GM21786 (cell line): Measurements from ENCODE around the gene JMJD1C.

Experiments used
- ATAC-seq: cut with Tn5 transposase; IDR thresholded peaks from one replicate; pipeline ENCODE4 v1.9.1; 2021; ENCODE audit not compliant: unreplicated experiment

Gene JMJD1C

GRCh38 chr10:63438506-63439498 lies 27.0 kb downstream of the JMJD1C start:
- ATAC-seq, result no peak

- no peak for ATAC-seq
Measured at GRCh38 chr10:63437116-63437949, 28.4 kb downstream of the JMJD1C start.

- no peak for ATAC-seq
Measured at GRCh38 chr10:63436225-63436624, 29.6 kb downstream of the JMJD1C start.

DNA sequence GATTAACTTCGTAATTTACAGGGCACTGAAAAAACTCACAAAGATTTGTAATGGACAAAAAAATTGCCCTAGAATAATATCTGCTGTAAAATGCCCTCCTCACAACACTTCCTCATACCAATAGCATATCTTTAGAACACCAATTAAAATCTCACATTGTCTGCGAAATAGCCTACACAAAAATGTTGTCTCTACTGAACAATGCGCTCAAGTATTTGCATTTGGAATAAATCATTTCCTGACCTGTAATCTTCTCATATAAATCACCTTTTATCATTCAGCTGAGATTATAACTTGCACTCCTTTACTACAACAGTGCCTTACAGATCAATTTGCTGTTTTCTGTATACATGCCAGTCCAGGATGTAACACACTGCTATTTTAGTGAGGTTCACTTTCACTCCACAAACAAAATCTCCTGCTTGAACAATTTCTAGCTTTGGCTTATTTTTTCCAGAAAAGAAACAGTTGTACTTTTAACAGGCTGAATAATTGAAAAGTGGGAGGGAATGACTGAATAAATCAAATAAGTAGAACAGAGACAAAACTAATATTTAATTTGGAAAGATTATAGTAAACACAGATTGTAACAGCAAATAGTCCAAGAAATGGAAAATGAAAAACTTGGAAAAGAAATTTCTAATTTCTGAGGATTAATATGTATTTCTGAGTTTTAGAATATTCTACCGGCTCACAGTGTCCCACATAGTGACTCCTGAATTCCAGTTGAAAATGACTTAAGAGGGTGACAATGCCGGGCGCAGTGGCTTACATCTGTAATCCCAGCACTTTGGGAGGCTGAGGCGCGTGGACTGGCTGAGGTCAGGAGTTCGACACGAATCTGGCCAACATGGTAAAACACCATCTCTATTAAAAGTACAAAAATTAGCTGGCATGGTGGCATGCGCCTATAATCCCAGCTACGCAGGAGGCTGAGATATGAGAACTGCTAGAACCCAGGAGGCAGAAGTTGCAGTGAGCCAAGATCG lies 30.6 kb downstream of the JMJD1C start:
- ATAC-seq, result no peak

- peak; percentile 67 for ATAC-seq
Measured at GRCh38 chr10:63431962-63432797, 33.6 kb downstream of the JMJD1C start.

GRCh38 chr10:63430999-63431356 lies 34.8 kb downstream of the JMJD1C start:
- no peak for ATAC-seq

- ATAC-seq, result no peak
Measured at GRCh38 chr10:63430091-63430998, 35.4 kb downstream of the JMJD1C start.

- no peak for ATAC-seq
Measured at GRCh38 chr10:63429281-63429680, 36.5 kb downstream of the JMJD1C start.

- no peak for ATAC-seq
Measured at GRCh38 chr10:63427013-63427412, 38.8 kb downstream of the JMJD1C start.

- ATAC-seq, result no peak
Measured at GRCh38 chr10:63425512-63425911, 40.3 kb downstream of the JMJD1C start.

GRCh38 chr10:63424576-63424975 lies 41.2 kb downstream of the JMJD1C start:
- no peak for ATAC-seq

- no peak for ATAC-seq
Measured at GRCh38 chr10:63423494-63423893, 42.3 kb downstream of the JMJD1C start.

DNA sequence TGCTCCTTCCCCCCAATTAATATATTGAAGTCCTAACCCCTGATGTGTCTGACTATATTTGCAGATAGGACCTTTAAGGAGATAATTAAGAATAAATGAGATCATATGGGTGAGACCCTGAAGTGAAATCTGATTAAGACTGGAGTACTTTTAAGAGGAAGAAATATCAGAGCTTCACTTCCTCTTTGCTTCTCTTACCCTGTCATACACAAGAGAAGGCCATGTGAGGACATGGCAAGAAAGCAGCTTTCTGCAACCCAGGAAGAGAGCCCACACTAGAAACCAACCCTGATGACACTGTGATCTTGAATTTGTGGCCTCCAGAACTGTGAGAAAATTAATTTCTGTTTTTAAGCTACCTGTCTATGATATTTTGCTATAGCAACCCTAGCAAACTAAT lies 44.2 kb downstream of the JMJD1C start:
- peak; percentile 98 for ATAC-seq

- no peak for ATAC-seq
Measured at GRCh38 chr10:63416376-63416775, 49.4 kb downstream of the JMJD1C start.

- ATAC-seq, result no peak
Measured at GRCh38 chr10:63415640-63416244, 50.0 kb downstream of the JMJD1C start.

GRCh38 chr10:63414481-63415260 lies 51.1 kb downstream of the JMJD1C start:
- no peak for ATAC-seq

GRCh38 chr10:63413429-63413828 lies 52.3 kb downstream of the JMJD1C start:
- no peak for ATAC-seq

GRCh38 chr10:63412304-63412703 lies 53.5 kb downstream of the JMJD1C start:
- no peak for ATAC-seq
